HG03565 (cell line): ENCODE measurements around the gene PLEKHA5.

ENCODE experiments used
- ATAC-seq: cut with Tn5 transposase; IDR thresholded peaks from one replicate; pipeline ENCODE4 v1.9.1; 2021; ENCODE audit warnings: mild to moderate bottlenecking, moderate library complexity; ENCODE audit not compliant: unreplicated experiment

PLEKHA5 gene

DNA sequence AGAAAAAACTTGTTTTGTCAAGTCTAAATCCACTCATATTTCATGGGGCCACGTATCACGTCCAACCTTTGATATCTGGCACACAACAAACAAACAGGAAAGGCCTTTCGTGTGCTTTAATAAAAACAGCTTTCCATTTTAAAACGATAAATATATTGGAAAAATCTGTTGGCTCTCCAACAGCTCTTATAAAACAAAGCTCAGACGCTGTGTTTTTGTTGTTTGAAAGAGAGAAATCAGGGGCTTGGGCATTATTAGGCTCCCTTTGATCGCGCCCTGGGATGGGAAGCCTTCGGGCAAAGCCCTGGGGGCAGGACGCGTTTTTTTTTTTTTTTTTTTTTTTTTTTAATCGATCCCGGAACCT lies 429 bp upstream of the PLEKHA5 start:
- no peak for ATAC-seq

- ATAC-seq = no peak
Observed at GRCh38 chr12:19130224-19131024, 891 bp downstream of the PLEKHA5 start.

- ATAC-seq = no peak
Observed at GRCh38 chr12:19131025-19131444, 1.5 kb downstream of the PLEKHA5 start.

GRCh38 chr12:19138551-19138950 lies 9.0 kb downstream of the PLEKHA5 start:
- no peak for ATAC-seq

DNA sequence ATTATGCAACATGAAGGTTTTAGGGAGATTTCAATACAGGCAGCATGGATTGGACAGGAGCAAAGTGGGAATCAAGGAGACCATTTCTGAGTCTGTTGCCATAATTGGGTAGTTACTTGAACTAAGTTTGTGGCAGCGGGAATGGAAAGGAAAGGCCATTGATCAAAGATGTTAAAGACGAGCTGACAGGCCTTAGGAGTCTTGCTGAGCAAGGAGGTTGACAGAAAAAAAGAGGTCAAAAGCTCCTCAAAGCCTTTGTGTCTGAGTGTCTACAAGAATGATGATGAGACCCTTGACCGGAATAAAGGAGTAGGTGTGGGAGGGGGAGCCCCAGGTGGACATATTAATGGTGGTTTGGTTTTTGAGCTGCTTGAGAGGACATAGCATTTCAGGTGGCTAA lies 9.4 kb downstream of the PLEKHA5 start:
- no peak for ATAC-seq

- ATAC-seq = no peak
Observed at GRCh38 chr12:19139615-19140194, 10.2 kb downstream of the PLEKHA5 start.

GRCh38 chr12:19140381-19141236 lies 11.1 kb downstream of the PLEKHA5 start:
- ATAC-seq = no peak

DNA sequence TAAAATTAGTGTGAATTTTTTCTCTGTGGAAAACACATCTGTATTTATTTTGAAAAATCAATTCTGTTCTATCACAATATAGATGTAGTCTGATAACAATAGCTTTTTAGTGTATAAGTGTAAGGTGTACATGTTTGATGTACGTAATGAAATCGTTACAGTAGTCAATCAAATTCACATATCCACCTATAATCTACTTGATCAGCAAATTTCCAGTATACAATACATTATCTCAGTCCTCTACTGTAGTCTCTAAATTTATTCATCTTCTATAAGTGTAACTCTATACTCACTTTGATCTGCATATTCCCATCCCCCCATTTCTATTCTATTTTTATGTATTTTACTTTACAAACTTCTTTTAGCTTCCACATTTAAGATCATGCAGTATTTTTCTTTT lies 13.0 kb downstream of the PLEKHA5 start:
- ATAC-seq = no peak

DNA sequence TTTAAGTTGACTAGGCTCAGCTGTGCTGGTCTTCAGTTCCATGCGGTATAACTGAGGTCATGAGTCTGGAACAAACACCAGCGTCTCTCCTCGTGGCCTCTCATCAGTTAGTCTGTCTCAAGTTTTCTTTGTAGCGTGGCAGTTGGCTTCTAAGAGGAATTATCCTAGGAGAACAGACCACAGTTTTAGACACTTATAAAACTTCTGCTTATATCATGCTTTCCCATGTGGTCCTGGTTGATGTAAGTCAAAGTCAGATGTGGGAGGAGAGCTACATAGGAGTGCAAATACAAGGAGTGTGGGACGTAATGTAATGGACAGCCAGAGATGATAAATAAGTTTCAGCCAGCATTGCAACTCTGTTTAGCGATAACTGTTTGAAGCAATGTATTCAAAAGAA lies 14.8 kb downstream of the PLEKHA5 start:
- no peak for ATAC-seq

- ATAC-seq = no peak
Observed at GRCh38 chr12:19144985-19145384, 15.5 kb downstream of the PLEKHA5 start.

GRCh38 chr12:19148860-19149259 lies 19.3 kb downstream of the PLEKHA5 start:
- peak; percentile 43 for ATAC-seq

- no peak for ATAC-seq
Observed at GRCh38 chr12:19150273-19150900, 20.9 kb downstream of the PLEKHA5 start.

GRCh38 chr12:19151298-19151697 lies 21.8 kb downstream of the PLEKHA5 start:
- no peak for ATAC-seq

DNA sequence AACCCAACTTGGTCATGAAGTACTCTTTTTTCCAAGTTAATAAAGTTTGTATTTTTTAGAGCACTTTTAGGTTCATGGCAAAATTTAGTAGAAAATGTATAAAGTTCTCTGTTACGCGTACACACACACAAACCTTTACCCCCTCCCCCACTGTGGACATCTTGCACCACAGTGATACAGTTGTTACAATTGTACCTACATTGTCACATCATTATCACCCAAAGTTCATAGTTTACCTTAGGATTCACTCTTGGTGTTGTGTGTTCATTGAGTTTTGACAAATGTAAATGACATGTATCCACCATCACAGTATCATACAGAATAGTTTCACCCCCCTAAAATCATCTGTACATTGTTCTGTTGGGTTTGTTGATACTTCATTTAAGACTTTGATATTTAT lies 23.9 kb downstream of the PLEKHA5 start:
- no peak for ATAC-seq

DNA sequence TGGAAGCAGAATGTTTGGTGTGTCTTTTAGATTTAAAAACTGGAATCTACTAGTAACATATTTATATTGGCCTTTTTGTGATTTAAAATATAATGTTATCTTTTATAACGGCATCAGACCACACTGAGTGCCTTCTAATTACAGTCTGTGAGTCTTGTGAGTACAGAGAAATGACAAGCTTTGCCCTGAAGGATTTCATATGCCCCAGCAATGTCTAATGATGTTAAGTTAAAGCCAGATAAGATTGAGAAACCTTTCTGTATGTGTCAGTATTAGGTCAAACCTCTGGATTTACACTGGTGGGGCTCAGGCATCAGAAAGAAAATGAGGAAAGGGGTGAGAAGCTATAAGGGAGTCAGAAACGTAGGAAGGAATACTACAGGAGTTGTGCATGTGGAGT lies 25.2 kb downstream of the PLEKHA5 start:
- no peak for ATAC-seq

DNA sequence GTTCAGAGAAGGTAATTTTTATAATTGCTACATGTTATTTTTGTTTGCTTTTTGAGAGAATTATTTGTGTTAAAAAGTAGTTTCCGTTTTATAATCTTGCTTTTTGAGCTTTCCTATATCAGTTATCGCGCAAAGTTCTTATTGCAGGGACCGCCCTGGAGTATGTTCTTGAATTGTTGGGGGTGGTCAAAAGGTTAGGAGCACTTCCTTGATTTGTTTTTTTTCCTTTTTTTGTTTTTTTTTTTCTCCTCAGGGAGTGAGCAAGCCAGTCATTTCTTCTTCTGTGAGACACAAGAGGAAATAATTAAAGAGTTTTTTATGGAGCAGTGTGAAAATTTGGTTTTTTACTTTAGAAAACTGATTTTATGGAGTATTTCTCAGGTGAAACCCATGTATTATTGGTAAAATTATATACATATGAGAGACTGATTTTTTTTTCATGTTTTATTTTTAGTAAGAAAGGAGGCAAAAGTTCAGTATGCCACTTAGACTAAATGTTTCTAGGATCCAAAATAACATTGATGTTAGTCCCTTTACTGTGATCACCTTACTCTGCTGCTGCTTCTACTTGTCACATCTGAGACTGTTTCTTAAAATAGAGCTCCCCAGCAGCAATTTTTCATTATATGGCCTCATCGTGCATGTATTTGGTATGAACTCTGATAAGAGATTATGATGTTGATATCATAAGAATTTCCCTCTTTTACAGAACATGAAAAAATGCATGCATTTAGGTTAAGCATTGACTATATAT lies 26.6 kb downstream of the PLEKHA5 start:
- ATAC-seq = no peak

DNA sequence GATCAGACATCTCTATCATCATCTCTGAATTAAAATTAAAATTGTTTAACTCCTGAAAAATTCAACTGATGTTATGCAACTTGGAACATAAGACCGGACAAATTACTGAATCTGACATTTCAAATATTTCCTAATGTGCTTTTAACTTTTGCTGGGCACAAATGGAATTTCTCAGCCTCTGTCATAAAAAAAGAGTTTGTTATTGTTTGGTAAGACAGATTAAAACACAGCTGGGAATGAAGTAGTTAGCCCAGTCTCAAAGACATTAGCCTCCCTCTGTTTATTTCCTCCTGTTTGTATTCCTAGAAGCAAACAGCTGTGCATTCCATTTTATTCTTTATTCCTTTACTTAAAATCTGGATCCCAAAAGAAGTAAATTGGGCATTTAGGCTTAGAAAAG lies 29.4 kb downstream of the PLEKHA5 start:
- ATAC-seq = no peak

- ATAC-seq = no peak
Observed at GRCh38 chr12:19161216-19161615, 31.7 kb downstream of the PLEKHA5 start.

DNA sequence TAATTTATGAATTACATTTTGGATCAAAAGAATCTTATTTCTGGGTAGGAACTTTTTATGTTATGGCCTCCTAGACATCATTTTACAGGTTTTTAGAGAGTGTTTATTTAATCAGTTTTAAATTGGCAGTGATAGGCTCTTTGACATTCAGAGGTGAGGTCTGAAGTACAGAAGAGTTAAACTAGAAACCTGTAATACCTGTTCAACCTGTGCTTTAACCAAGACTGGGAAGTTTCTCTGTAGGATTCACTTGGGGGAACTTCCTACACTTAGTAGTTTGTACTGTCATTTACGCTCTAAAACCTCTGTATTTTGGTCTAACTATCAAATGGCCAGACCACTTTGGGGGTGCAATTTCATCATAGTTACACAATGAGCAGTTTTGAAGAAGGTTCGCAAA lies 35.9 kb downstream of the PLEKHA5 start:
- ATAC-seq = no peak

DNA sequence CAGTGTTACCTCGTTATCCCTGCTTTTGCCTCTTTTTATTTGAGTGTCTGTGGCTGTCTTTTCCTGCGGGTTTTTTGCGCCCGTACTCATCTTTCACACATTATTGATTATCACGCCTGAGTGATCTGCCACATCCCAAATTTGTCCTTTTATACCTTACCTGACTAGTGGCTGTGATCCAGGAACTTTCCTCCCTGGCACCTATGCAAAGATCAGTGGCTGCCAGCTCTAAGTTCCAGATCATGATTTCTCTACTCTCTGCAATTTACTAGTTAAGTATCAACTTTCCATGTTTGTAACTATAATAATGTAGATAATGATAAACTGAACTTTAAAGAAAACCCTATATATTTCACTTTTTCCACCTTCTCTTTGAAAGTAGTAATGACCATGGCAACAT lies 36.9 kb downstream of the PLEKHA5 start:
- ATAC-seq = no peak

DNA sequence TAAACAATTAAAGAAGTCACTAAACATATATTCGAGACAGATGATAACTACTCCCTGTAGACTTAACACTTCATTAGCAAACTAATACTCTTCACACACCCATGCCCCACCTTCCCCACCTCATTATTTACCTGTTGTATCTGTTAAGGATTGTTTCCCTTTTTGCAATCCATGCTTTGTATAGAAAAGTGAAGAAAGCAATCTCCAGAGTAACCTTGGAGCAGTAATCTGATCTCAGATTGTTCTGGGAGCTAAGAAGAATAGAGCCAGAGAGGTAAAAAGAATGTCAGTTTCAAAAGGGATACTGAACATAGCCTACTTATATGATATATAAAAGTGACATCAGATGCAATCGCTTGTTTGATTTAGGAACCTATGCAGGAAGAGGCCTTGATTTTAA lies 37.4 kb downstream of the PLEKHA5 start:
- ATAC-seq = no peak
